ENCODE measurements around the gene MAP3K10.

DNA sequence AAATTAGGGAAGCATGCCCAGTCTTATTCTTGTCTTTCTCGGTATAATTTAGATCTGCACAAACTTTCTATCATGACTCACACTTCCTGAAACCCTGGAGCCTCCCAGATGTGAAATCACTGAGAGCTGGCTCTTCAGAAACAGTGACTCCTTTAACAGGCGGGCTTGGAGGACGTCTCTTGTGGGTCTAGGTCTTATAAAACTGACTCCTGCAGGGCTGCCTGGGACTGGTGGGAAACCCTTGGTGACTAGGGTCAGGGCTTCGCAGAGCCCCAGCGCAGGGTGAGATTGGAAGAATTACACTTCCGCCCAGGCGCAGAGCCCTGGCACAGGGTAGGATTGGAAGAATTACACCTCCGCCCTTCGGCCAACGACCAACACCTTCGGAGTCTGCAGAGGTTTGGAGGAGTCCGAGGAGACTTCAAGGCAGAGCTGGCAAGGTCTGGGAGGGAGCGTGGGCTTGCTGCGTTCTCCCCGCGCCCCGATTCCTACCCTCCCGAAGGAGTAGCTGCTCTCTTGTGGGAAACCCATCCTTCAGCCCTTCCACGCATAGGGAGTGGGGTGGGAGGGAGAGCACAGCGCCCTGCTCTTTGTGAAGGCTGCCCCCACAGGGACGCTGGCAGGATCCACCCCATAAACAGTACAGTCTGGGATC is 43.4 kb upstream of the MAP3K10 start:
- TF ChIP-seq MEF2A (IDR thresholded peaks at IDR 0.05; ENCODE audit: control insufficient read depth, low read depth, low read length) (no peak), ZNF398 (CRISPR knock-in tag; IDR thresholded peaks at IDR 0.05) (no peak), NR3C1 (CRISPR knock-in tag; IDR thresholded peaks at IDR 0.05) (no peak), EZH2 (IDR thresholded peaks at IDR 0.05; ENCODE audit: borderline replicate concordance, low read depth, low read length) (no peak), SP1 (CRISPR knock-in tag; IDR thresholded peaks at IDR 0.05) (no peak)
- TF ChIP-seq, protein P1, sequence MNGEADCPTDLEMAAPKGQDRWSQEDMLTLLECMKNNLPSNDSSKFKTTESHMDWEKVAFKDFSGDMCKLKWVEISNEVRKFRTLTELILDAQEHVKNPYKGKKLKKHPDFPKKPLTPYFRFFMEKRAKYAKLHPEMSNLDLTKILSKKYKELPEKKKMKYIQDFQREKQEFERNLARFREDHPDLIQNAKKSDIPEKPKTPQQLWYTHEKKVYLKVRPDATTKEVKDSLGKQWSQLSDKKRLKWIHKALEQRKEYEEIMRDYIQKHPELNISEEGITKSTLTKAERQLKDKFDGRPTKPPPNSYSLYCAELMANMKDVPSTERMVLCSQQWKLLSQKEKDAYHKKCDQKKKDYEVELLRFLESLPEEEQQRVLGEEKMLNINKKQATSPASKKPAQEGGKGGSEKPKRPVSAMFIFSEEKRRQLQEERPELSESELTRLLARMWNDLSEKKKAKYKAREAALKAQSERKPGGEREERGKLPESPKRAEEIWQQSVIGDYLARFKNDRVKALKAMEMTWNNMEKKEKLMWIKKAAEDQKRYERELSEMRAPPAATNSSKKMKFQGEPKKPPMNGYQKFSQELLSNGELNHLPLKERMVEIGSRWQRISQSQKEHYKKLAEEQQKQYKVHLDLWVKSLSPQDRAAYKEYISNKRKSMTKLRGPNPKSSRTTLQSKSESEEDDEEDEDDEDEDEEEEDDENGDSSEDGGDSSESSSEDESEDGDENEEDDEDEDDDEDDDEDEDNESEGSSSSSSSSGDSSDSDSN (IDR thresholded peaks at IDR 0.05; ENCODE audit: borderline replicate concordance in 1 of 2, low read depth in 2 of 2, low read length in 2 of 2) = no peak

Data from K562 (cell line).